Memory B cell (primary cell): Measurements from ENCODE around the gene FCRL5.
"Not testable (repeated sequence)": the region's sequence is repeated elsewhere in the genome, so short reads cannot be mapped to it uniquely, and the experiment has no call there.

ENCODE experiments used
- ATAC-seq: fragments of 150-1000 bp; cut with Tn5 transposase; 2 replicates; pipeline ENCODE4 v1.10.0; 2021; ENCODE audit warnings: low read depth, mild to moderate bottlenecking, moderate library complexity
- DNase-seq, 2 donors: peaks; one replicate each; pipeline ENCODE4 v3.0.0; 2022; ENCODE audit warnings: low spot score in 2 of 2
- H3K27ac Mint-ChIP-seq: one replicate; pipeline ENCODE4 v1.8.0; 2022; ENCODE audit warnings: mild to moderate bottlenecking, moderate library complexity, mixed read lengths
- H3K27me3 Mint-ChIP-seq: one replicate; pipeline ENCODE4 v1.8.0; 2022; ENCODE audit warnings: mixed read lengths
- H3K36me3 Mint-ChIP-seq: one replicate; pipeline ENCODE4 v1.8.0; 2022; ENCODE audit warnings: mild to moderate bottlenecking, mixed read lengths
- H3K4me1 Mint-ChIP-seq: one replicate; pipeline ENCODE4 v1.8.0; 2022; ENCODE audit warnings: mixed read lengths
- H3K4me3 Mint-ChIP-seq: one replicate; pipeline ENCODE4 v1.8.0; 2022; ENCODE audit warnings: mild to moderate bottlenecking, moderate library complexity, mixed read lengths
- H3K9me3 Mint-ChIP-seq: one replicate; pipeline ENCODE4 v1.8.0; 2022; ENCODE audit warnings: mixed read lengths

The FCRL5 gene

GRCh38 chr1:157562515-157562914 is 10.2 kb upstream of the FCRL5 start:
- peak overlapping the region; percentile 2 for H3K27ac Mint-ChIP-seq

DNA sequence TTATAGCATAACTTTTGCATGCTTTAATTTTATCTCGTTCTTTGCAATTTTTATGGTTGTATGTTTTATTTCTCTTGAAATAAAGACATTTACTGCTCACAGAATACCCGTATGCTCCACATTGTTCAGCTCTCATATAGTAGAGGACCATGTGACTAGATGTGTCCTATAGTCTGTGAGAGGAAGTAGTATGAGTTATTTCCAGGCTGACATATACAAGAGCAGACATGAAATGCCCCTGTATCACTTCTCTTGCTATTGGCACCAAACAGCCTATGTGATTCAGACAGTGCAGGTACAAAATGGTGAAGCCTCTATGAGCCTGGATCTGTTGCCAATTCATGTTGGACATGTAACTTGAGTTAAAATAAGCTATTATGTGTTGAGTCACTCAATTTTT is 5.8 kb upstream of the FCRL5 start:
- DNase-seq: no peak
- H3K4me1 Mint-ChIP-seq: peaks cover 23% of the 10 kb centered on the region

More at GRCh38 chr1:157562515-157562914, 10.2 kb upstream of the FCRL5 start:
- H3K27me3 Mint-ChIP-seq: no peaks in the 10 kb centered on the region
- peak overlapping the region; percentile 74 for H3K4me3 Mint-ChIP-seq
- H3K9me3 Mint-ChIP-seq: no peaks in the 10 kb centered on the region
- peaks cover 38% of the 10 kb centered on the region for H3K4me1 Mint-ChIP-seq
- DNase-seq (no peak), ATAC-seq (no peak)
- H3K36me3 Mint-ChIP-seq: no peaks in the 10 kb centered on the region

DNA sequence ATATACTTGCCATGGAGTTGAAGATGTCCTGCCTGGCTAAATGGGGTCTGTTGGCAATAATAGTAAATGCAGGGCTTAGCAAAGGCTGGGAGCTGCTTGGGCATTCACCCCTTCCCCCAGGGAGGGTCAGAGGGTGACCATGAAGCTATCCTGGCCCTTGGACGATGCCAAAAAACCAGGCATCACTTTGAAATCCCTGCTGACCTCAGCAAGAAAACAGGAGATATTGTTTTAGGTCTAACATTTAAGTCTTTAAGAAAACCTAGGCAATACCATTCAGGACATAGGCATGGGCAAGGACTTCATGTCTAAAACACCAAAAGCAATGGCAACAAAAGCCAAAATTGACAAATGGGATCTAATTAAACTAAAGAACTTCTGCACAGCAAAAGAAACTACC is 4.2 kb downstream of the FCRL5 start:
- not testable (repeated sequence) for H3K27ac Mint-ChIP-seq, H3K4me3 Mint-ChIP-seq, H3K27me3 Mint-ChIP-seq, ATAC-seq, H3K9me3 Mint-ChIP-seq, DNase-seq
- H3K36me3 Mint-ChIP-seq: peaks cover 24% of the 10 kb centered on the region
- peaks cover 34% of the 10 kb centered on the region for H3K4me1 Mint-ChIP-seq

More for the DNA sequence above, 5.8 kb upstream of the FCRL5 start:
- Mint-ChIP-seq H3K4me3 (no peak overlapping the region), H3K27ac (no peak overlapping the region), H3K27me3 (no peaks in the 10 kb centered on the region), H3K36me3 (no peaks in the 10 kb centered on the region), H3K9me3 (no peaks in the 10 kb centered on the region)
- ATAC-seq: no peak

DNA sequence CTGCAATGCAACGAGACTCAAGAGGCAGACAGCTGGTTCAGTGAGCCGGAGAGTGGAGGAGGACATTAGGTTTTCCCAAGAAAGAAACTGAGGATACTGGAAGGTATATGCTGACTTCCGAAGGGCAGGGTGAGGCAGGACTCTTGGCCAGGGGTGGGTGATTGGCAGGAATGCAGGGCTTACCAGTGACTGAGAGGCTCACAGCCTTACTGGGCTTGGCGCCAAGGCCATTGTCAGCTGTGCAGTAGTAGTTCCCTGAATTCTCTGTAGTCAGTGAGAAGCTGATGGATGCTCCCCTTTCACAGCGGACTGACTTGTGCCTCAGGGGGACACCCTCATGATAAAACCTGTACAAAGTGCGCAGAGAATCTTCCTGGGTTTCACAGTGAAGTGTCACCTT is 9.6 kb downstream of the FCRL5 start:
- H3K9me3 Mint-ChIP-seq: no peaks in the 10 kb centered on the region
- no peaks in the 10 kb centered on the region for H3K27me3 Mint-ChIP-seq
- H3K4me3 Mint-ChIP-seq: no peak overlapping the region
- H3K36me3 Mint-ChIP-seq: peaks cover 32% of the 10 kb centered on the region
- peaks cover 34% of the 10 kb centered on the region for H3K4me1 Mint-ChIP-seq
- DNase-seq (no peak), ATAC-seq (no peak)
- peak overlapping the region; percentile 3 for H3K27ac Mint-ChIP-seq

GRCh38 chr1:157540852-157541251 is 11.5 kb downstream of the FCRL5 start:
- DNase-seq (no peak), ATAC-seq (no peak)
- H3K27ac Mint-ChIP-seq: peak overlapping the region; percentile 2
- peaks cover 31% of the 10 kb centered on the region for H3K4me1 Mint-ChIP-seq
- H3K4me3 Mint-ChIP-seq: no peak overlapping the region
- peaks cover 40% of the 10 kb centered on the region for H3K36me3 Mint-ChIP-seq
- H3K9me3 Mint-ChIP-seq: no peaks in the 10 kb centered on the region
- no peaks in the 10 kb centered on the region for H3K27me3 Mint-ChIP-seq

DNA sequence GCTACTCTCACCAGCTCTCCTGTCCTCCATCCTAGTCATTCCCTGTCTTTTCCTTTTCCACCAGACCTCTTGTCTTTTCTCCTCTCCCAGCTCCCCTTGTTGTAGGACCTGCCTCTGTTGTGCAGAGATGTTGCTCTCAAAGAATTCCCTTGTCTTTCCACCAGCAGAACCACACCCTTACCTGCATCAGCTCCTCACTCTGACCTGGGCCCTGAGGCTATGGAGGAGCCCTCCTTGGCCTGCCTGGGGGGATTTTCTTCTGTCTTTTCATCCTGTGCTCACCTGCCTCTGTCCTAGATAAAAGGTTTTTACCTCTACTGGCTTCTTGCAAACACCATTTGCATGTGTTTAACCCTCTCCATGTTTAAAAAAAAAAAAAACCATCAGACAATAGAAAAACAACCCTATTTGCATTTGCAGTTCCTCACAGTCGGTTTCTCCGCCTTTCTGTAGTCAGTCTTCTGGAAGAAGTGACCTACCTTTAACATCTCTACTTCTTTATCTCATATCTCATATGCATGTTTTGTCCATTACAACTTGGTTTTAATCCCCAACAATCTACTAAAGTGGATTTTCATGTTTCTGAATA is 12.1 kb downstream of the FCRL5 start:
- H3K4me1 Mint-ChIP-seq: peaks cover 32% of the 10 kb centered on the region
- peak overlapping the region; percentile 22 for H3K4me3 Mint-ChIP-seq
- no peak overlapping the region for H3K27ac Mint-ChIP-seq
- no peak for DNase-seq
- H3K36me3 Mint-ChIP-seq: peaks cover 41% of the 10 kb centered on the region
- ATAC-seq: peak; percentile 55
- H3K27me3 Mint-ChIP-seq: no peaks in the 10 kb centered on the region
- H3K9me3 Mint-ChIP-seq: no peaks in the 10 kb centered on the region

DNA sequence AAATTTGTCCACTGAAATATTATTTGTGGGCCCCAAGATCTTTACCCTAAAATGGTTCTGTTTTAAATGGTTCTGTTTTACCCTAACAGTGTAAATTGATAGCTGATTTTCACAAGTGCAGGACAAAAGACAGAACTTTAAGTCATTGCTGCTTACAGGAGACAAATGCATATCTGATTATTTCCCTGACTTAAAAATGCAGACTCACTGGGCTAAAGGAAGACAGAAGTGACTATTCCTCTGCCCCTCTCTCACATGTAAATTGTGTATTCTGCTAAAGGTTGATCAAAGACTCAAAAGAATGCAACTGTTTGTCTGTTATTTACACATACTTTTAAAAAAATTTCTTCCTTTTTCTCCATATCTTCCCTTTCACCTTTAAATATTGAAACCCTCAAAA is 12.7 kb downstream of the FCRL5 start:
- DNase-seq (no peak), ATAC-seq (no peak)
- no peaks in the 10 kb centered on the region for H3K27me3 Mint-ChIP-seq
- H3K36me3 Mint-ChIP-seq: peaks cover 42% of the 10 kb centered on the region
- H3K4me3 Mint-ChIP-seq: no peak overlapping the region
- H3K4me1 Mint-ChIP-seq: peaks cover 35% of the 10 kb centered on the region
- no peaks in the 10 kb centered on the region for H3K9me3 Mint-ChIP-seq
- no peak overlapping the region for H3K27ac Mint-ChIP-seq

GRCh38 chr1:157532569-157532968 is 19.7 kb downstream of the FCRL5 start:
- peaks cover 20% of the 10 kb centered on the region for H3K4me1 Mint-ChIP-seq
- no peak for ATAC-seq
- DNase-seq: no peak
- H3K4me3 Mint-ChIP-seq: no peak overlapping the region
- peaks cover 39% of the 10 kb centered on the region for H3K36me3 Mint-ChIP-seq
- H3K9me3 Mint-ChIP-seq: no peaks in the 10 kb centered on the region
- no peak overlapping the region for H3K27ac Mint-ChIP-seq
- no peaks in the 10 kb centered on the region for H3K27me3 Mint-ChIP-seq

GRCh38 chr1:157523774-157524493 is 28.4 kb downstream of the FCRL5 start:
- DNase-seq (no peak), ATAC-seq (peak; percentile 24)
- Mint-ChIP-seq H3K27ac (peak overlapping the region; percentile 58), H3K4me3 (peak overlapping the region; percentile 37), H3K4me1 (peaks cover 10% of the 10 kb centered on the region), H3K9me3 (no peaks in the 10 kb centered on the region), H3K36me3 (peaks cover 10% of the 10 kb centered on the region), H3K27me3 (no peaks in the 10 kb centered on the region)

DNA sequence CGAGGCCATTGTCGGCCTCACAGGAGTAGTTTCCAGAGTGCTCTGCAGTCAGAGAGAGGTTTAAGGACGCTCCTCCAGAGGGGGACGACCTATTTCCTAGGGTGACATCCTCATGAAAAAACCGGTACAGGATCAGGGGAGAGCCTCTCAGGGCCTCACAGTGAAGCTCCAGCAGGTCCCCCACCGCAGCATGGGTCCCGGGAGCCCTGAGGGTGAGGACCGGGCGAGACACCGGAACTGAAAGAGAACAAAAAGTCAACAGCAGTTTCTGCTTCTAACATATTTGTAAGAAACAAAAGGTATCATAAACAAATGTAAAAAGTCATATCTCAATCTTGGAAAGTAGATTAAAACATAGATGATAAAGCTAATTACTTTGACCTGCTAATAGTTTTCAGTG is 31.3 kb downstream of the FCRL5 start:
- peaks cover 10% of the 10 kb centered on the region for H3K4me1 Mint-ChIP-seq
- no peak for ATAC-seq
- H3K4me3 Mint-ChIP-seq: no peak overlapping the region
- H3K9me3 Mint-ChIP-seq: no peaks in the 10 kb centered on the region
- H3K36me3 Mint-ChIP-seq: peaks cover 15% of the 10 kb centered on the region
- no peaks in the 10 kb centered on the region for H3K27me3 Mint-ChIP-seq
- DNase-seq: no peak
- no peak overlapping the region for H3K27ac Mint-ChIP-seq

- Mint-ChIP-seq H3K4me3 (no peak overlapping the region), H3K4me1 (peaks cover 10% of the 10 kb centered on the region), H3K27ac (no peak overlapping the region), H3K36me3 (peaks cover 15% of the 10 kb centered on the region), H3K9me3 (no peaks in the 10 kb centered on the region), H3K27me3 (no peaks in the 10 kb centered on the region)
- DNase-seq (no peak), ATAC-seq (no peak)
Measured at GRCh38 chr1:157520386-157520935, 31.9 kb downstream of the FCRL5 start.

DNA sequence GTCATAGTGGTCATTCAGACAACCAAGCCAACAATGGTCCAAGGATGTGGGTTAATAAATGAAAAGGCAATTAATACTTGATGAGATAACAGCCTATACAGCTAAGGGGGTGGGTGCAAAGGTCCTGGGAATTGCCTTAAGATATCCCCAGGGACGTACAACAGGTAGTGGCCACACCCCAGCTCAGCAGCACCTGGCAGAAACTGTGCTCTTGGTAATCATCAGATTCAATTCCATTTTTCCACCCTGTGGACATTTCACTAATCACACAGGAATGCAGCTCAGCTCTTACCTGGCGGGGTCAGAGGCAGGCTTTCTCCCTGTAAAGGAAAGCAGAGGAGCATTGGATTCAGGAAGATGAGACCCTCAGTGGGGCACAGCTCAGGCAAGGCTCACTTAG is 32.9 kb downstream of the FCRL5 start:
- Mint-ChIP-seq H3K9me3 (no peaks in the 10 kb centered on the region), H3K27me3 (no peaks in the 10 kb centered on the region), H3K4me1 (peaks cover 13% of the 10 kb centered on the region), H3K4me3 (no peak overlapping the region), H3K36me3 (peaks cover 18% of the 10 kb centered on the region), H3K27ac (no peak overlapping the region)
- ATAC-seq (no peak), DNase-seq (no peak)

GRCh38 chr1:157517016-157517415 is 35.3 kb downstream of the FCRL5 start:
- H3K36me3 Mint-ChIP-seq: peaks cover 14% of the 10 kb centered on the region
- no peak overlapping the region for H3K4me3 Mint-ChIP-seq
- ATAC-seq (no peak), DNase-seq (no peak)
- peaks cover 18% of the 10 kb centered on the region for H3K4me1 Mint-ChIP-seq
- no peaks in the 10 kb centered on the region for H3K27me3 Mint-ChIP-seq
- no peak overlapping the region for H3K27ac Mint-ChIP-seq
- H3K9me3 Mint-ChIP-seq: no peaks in the 10 kb centered on the region

GRCh38 chr1:157515709-157516108 is 36.6 kb downstream of the FCRL5 start:
- peaks cover 29% of the 10 kb centered on the region for H3K4me1 Mint-ChIP-seq
- H3K4me3 Mint-ChIP-seq: no peak overlapping the region
- H3K9me3 Mint-ChIP-seq: no peaks in the 10 kb centered on the region
- peaks cover 14% of the 10 kb centered on the region for H3K36me3 Mint-ChIP-seq
- H3K27ac Mint-ChIP-seq: peak overlapping the region; percentile 6
- ATAC-seq (no peak), DNase-seq (no peak)
- no peaks in the 10 kb centered on the region for H3K27me3 Mint-ChIP-seq
